RWPE1 (cell line): Measurements from ENCODE around the gene TCIRG1.

Experiments used
- CTCF ChIA-PET: fragments of 350-600 bp; sonication (Branson Sonifier 250); formaldehyde crosslinking; extraction: SDS; loops from one replicate; lab custom pipeline; 2021; lab: Yijun Ruan, JAX
- POLR2A ChIA-PET: fragments of 400-600 bp; formaldehyde crosslinking; extraction: SDS; loops from one replicate; lab custom pipeline; 2020; ENCODE audit warnings: antibody characterized with exemption; ENCODE audit not compliant: low non-redundant PET; lab: Yijun Ruan, JAX
- DNase-seq: peaks from one replicate; pipeline ENCODE4 v3.0.0; 2012; ENCODE audit warnings: low spot score
- H3K27ac ChIP-seq: fragments of 450-650 bp; 2 replicates; pipeline ENCODE4 v1.5.1; 2017
- CTCF ChIP-seq: fragments of 450-650 bp; conservative IDR thresholded peaks from 2 replicates; pipeline ENCODE4 v1.5.1; 2017; ENCODE audit warnings: low read depth, mild to moderate bottlenecking

Gene TCIRG1

GRCh38 chr11:67996622-67997474 lies 42.0 kb upstream of the TCIRG1 start:
- ChIA-PET CTCF (no interaction called here), POLR2A (no interaction called here)
- DNase-seq, result no peak
- no peak for TF ChIP-seq CTCF
- H3K27ac ChIP-seq, result peak overlapping the region; percentile 16

DNA sequence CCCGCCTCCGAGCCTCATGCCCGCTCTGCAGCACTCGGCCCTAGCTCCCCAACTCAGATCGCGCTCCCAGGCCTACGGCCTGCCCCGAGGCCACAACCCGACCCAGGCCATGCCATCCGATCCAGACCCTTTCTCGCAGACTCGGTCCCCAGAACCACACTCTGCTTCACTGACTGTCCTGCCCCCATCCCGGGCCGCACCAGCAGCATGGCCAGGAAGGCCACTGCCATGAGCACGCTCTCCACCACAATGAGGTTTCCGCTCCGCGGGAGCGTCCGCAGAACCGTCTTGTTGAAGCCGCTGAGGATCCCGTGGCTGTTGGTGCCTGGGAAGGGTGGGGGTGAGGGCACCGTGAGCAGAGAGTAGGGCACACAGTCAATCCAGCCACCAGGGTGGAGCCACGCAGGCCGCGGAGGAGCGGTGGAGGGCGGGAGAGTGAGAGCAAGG lies 41.3 kb upstream of the TCIRG1 start:
- TF ChIP-seq CTCF, result no peak
- ChIA-PET CTCF (no interaction called here), POLR2A (no interaction called here)
- peak overlapping the region; percentile 16 for H3K27ac ChIP-seq
- DNase-seq, result no peak

DNA sequence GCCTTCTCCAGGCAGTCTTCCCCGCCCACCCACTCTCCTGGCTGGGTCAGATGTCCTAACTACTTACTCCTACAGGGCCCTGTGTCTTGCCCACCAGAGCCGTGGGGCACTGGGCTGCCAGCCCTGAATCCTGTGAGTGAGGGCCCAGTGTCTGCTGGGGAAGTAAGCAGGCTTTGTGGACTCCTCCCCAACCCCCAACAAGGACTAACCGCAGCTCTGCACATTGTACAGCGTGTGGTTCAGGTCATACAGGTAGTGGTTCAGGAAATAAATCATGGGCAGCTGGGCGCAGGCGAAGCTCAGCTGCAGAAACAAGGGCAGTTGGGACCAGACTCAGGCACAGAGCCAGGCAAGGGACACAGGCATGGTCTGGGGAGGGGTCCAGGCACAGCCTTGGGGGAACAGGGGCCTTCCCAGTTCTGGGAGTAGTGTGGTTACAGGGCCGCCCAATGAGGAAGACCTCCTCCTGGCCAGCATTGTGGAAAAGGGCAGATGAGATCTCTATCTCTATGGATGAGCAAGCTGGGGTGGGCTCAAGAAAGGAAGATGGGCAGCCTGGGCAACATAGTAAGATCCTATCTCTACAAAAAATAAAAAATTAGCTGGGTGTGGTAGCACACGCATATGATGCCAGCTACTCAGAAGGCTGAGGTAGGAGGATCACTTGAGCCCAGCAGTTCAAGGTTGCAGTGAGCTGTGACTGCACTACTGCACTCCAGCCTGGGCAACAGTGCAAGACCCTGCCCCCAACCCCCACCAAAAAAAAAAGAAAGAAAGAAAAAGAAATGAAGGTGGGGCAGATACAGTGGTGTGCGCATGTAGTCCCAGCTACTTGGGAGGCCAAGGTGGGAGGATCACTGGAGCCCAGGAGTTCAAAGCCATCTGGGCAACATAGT lies 40.4 kb upstream of the TCIRG1 start:
- peak overlapping the region; percentile 16 for H3K27ac ChIP-seq
- ChIA-PET POLR2A (no interaction called here), CTCF (interaction anchor here (1.0 to 1.1 kb wide), 2 partner anchors 23 to 210 kb away, joined by 3 to 4 read pairs; no protein-coding TSS in a partner anchor)
- DNase-seq, result no peak
- TF ChIP-seq CTCF, result no peak

- TF ChIP-seq CTCF, result no peak
- POLR2A ChIA-PET, result no interaction called here
Observed at GRCh38 chr11:67999201-67999629, 39.6 kb upstream of the TCIRG1 start.

GRCh38 chr11:67999704-68000103 lies 39.1 kb upstream of the TCIRG1 start:
- no peak for DNase-seq
- TF ChIP-seq CTCF, result no peak
- no peak overlapping the region; the same call in 1 of the 2 replicates for H3K27ac ChIP-seq
- CTCF ChIA-PET, result interaction anchor here (1.0 kb wide), 1 partner anchor 22 kb away, joined by 4 read pairs; no protein-coding TSS in a partner anchor
- POLR2A ChIA-PET, result no interaction called here

More at GRCh38 chr11:67999201-67999629, 39.6 kb upstream of the TCIRG1 start:
- no peak overlapping the region for H3K27ac ChIP-seq
- no peak for DNase-seq
- CTCF ChIA-PET, result interaction anchor here (1.0 to 1.1 kb wide), 2 partner anchors 23 to 209 kb away, joined by 3 to 4 read pairs; no protein-coding TSS in a partner anchor

DNA sequence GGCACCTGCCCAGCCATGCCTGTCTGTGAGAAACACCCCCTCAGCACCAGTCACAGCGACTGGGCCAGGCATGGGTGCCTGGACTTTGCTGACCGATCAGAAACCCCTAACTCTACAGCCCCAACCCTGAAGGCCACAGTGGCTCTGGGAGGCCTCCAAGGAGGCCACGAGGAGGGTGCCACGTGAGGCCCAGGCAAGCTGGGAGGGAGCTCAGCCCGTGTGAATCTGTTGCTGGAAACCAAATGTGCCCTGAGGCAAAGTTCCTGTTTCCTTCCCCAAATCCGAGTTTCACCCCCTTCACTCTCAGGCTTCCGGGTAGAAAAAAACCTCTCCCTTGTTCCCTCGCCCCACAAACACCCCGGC lies 36.3 kb upstream of the TCIRG1 start:
- ChIA-PET CTCF (interaction anchor here (1.5 kb wide), 1 partner anchor 47 kb away, joined by 6 read pairs; no protein-coding TSS in a partner anchor), POLR2A (no interaction called here)
- DNase-seq, result no peak
- peak overlapping the region; percentile 61 for H3K27ac ChIP-seq
- no peak for TF ChIP-seq CTCF
